Measurements from ENCODE around the gene CSRP1. TPM values are rescaled to one million over a fixed set of nuclear protein-coding genes. Genes with fewer than 3 reads are reported as not detected.

CSRP1 gene
- 185 TPM for total RNA-seq

GRCh38 chr1:201506557-201507359 is at the start of gene CSRP1:
CSRP1 (minus strand) TSS chr1:201507123; CDS start chr1:201496303, 10,820 bp downstream.

GRCh38 chr1:201538612-201539551 is 32.0 kb upstream of the CSRP1 start, which contains the start of gene NAV1:
NAV1 (plus strand) TSS chr1:201539127; CDS start chr1:201622885, 83,758 bp downstream.

GRCh38 chr1:201468844-201469644 is 37.9 kb downstream of the CSRP1 start, which contains the start of gene PHLDA3:
PHLDA3 (minus strand) TSS chr1:201469188; CDS start chr1:201468786, 402 bp downstream.

Other genes starting within 250 kb of the CSRP1 start
- gene PKP1, start 223.6 kb downstream of the CSRP1 start, total RNA-seq = 34.3 TPM
- gene TNNT2, start 129.4 kb downstream of the CSRP1 start, total RNA-seq = 10.0 TPM
- 3.8 TPM for gene LAD1, start 107.8 kb downstream of the CSRP1 start, total RNA-seq
- gene TNNI1, start 85.4 kb downstream of the CSRP1 start, total RNA-seq = 56.6 TPM
- 18.5 TPM for gene PHLDA3, start 37.9 kb downstream of the CSRP1 start, total RNA-seq
- 31.4 TPM for gene NAV1, start 32.0 kb upstream of the CSRP1 start, total RNA-seq